K562 (cell line): ENCODE measurements around the gene AMOTL1. TPM values are rescaled to one million over a fixed set of nuclear protein-coding genes. Genes with fewer than 3 reads are reported as not detected.

ENCODE experiments used
- ATF1 ChIP-seq, 2 experiments: fragments of 450-650 bp in 1 of 2; IDR thresholded peaks; 2 replicates each; pipeline ENCODE4 v1.6.1; 2016; ENCODE audit warnings: missing compliant biosample characterization in 1 of 2, missing genetic modification characterization in 1 of 2
- ATF4 ChIP-seq: fragments of 450-650 bp; formaldehyde crosslinking; IDR thresholded peaks from 2 replicates; pipeline ENCODE4 v1.4.0; 2022; ENCODE audit warnings: mild to moderate bottlenecking, moderate library complexity
- CREM ChIP-seq: IDR thresholded peaks from 2 replicates; pipeline ENCODE4 v1.6.1; 2014; ENCODE audit warnings: antibody characterized with exemption, low read depth
- CXXC5 ChIP-seq: fragments of 250-450 bp; sonication (Bioruptor Pico); IDR thresholded peaks from 2 replicates; pipeline ENCODE4 v1.8.0; 2022; ENCODE audit warnings: inconsistent platforms, mild to moderate bottlenecking, moderate library complexity
- HCFC1 ChIP-seq: IDR thresholded peaks from 2 replicates; pipeline ENCODE4 v1.6.1; 2012; ENCODE audit warnings: low read depth, low read length, improper control_type of control experiment
- HNRNPK ChIP-seq: fragments of 200-400 bp; formaldehyde crosslinking; IDR thresholded peaks from one replicate; pipeline ENCODE4 v1.6.1; 2018; ENCODE audit warnings: mild to moderate bottlenecking, low read depth, low read length; ENCODE audit not compliant: poor library complexity, severe bottlenecking
- KLF13 ChIP-seq: fragments of 450-650 bp; IDR thresholded peaks from 2 replicates; pipeline ENCODE4 v1.6.1; 2016; ENCODE audit warnings: missing genetic modification characterization, low read depth, mild to moderate bottlenecking, missing compliant biosample characterization, moderate library complexity, borderline replicate concordance
- MAX ChIP-seq: sonication (generic); formaldehyde crosslinking; IDR thresholded peaks from 2 replicates; pipeline ENCODE4 v1.9.0; 2022; ENCODE audit warnings: mild to moderate bottlenecking, missing genetic modification reagents
- POLR2H ChIP-seq: IDR thresholded peaks from 2 replicates; pipeline ENCODE4 v1.6.1; 2016; ENCODE audit warnings: missing genetic modification characterization, low read depth, mild to moderate bottlenecking, control low read depth, missing compliant biosample characterization, moderate library complexity
- RAD21 ChIP-seq, 2 experiments: fragments of 250-450 bp in 1 of 2; fragments of 450-650 bp in 1 of 2; sonication (Bioruptor Pico) in 1 of 2; formaldehyde crosslinking in 1 of 2; IDR thresholded peaks in 1 of 2; conservative IDR thresholded peaks in 1 of 2; 2 replicates each; pipeline versions ENCODE4 v1.4.0 to v1.8.0; 2020 to 2022; ENCODE audit warnings: mild to moderate bottlenecking in 2 of 2, moderate library complexity in 1 of 2
- REST ChIP-seq, 2 experiments: fragments of 450-650 bp; formaldehyde crosslinking in 1 of 2; IDR thresholded peaks; 2 replicates each; pipeline versions ENCODE4 v1.4.0 to v1.6.1; 2014 to 2020; ENCODE audit warnings: mild to moderate bottlenecking in 2 of 2, borderline replicate concordance in 1 of 2, low read depth in 1 of 2
- SRSF3 ChIP-seq: fragments of 200-400 bp; formaldehyde crosslinking; IDR thresholded peaks from 2 replicates; pipeline ENCODE4 v1.6.1; 2016; ENCODE audit warnings: mild to moderate bottlenecking, low read length, moderate library complexity; ENCODE audit not compliant: insufficient read depth
- TAF1 ChIP-seq: IDR thresholded peaks from 2 replicates; pipeline ENCODE4 v1.6.1; 2011; ENCODE audit warnings: mild to moderate bottlenecking, low read length, moderate library complexity; ENCODE audit not compliant: insufficient read depth, control insufficient read depth, severe bottlenecking; ENCODE audit errors: extremely low read depth
- polyA plus RNA-seq, 8 experiments: library from polyadenylated mRNA; depleted of rRNA in 4 of 8; stranded (reverse) in 5 of 8; unstranded in 3 of 8; fragments of >200 nt; fragmentation: Nextera tagmentation in 2 of 8; fragmentation: Illumina TruSeq in 1 of 8; extraction: Ambion mirVana in 2 of 8; extraction: Trizol in 1 of 8; gene quantifications; 2 replicates each; pipeline versions ENCODE4 v1.2.1 to v1.2.3, GENCODE V29; 2011 to 2014; ENCODE audit warnings: inconsistent platforms in 1 of 8, missing spikeins in 1 of 8
- total RNA-seq, 7 experiments: library from RNA; depleted of rRNA in 6 of 7; stranded (reverse); fragments of >200 nt in 6 of 7; fragmentation: Illumina TruSeq in 2 of 7; extraction: Trizol in 2 of 7; gene quantifications; 2 replicates each; pipeline versions ENCODE4 v1.2.1 to v1.2.3, GENCODE V29; 2011 to 2021; ENCODE audit warnings: low replicate concordance in 1 of 7

Gene AMOTL1
- total and polyA plus RNA-seq, 9 of the 15 experiments (the other 6 are each of a cell fraction or from before 2014, with no cell fraction given), result 4.0 to 35.4 (median 14.0) TPM

GRCh38 chr11:94755494-94755893 is 12.7 kb upstream of the AMOTL1 start (continued):
- peak; percentile 25; the same call in 1 of the 2 replicates for TF ChIP-seq REST (IDR thresholded peaks at IDR 0.05; ENCODE audit: borderline replicate concordance)
- TF ChIP-seq REST (CRISPR knock-in tag; IDR thresholded peaks at IDR 0.05; ENCODE audit: low read depth), result no peak
- TF ChIP-seq TAF1, result peak; percentile 23
- TF ChIP-seq RAD21 (CRISPR knock-in tag; conservative IDR thresholded peaks at IDR 0.05 in 1 of 2, IDR thresholded peaks at IDR 0.05 in 1 of 2), result 0 out of 4 replicates have a peak, but pooled peaks of 1 of the 2 experiments have one; percentile 9
- peak; percentile 91 for TF ChIP-seq CREM
- TF ChIP-seq POLR2H (tag), result no peak
- no peak for TF ChIP-seq HNRNPK
- TF ChIP-seq SRSF3, result no peak
- TF ChIP-seq ATF4 (CRISPR knock-in tag), result no peak
- peak; percentile 48; the same call in 1 of the 2 replicates for TF ChIP-seq MAX (CRISPR knock-in tag)
- 0 out of 2 replicates have a peak, but pooled peaks have one; percentile 46 for TF ChIP-seq KLF13
- TF ChIP-seq HCFC1, result 0 out of 2 replicates have a peak, but pooled peaks have one; percentile 7
- TF ChIP-seq ATF1 (CRISPR knock-in tag; IDR thresholded peaks at IDR 0.05), result peak; percentile 68
- TF ChIP-seq ATF1 (tag; IDR thresholded peaks at IDR 0.05), result peak; percentile 81
- 0 out of 2 replicates have a peak, but pooled peaks have one; percentile 40 for TF ChIP-seq CXXC5 (CRISPR knock-in tag)
